ENCODE data around the gene NIPAL1.

GRCh38 chr4:48015678-48016077, 894 bp upstream of the NIPAL1 start:
- TF ChIP-seq POLR2AphosphoS5 (IDR thresholded peaks at IDR 0.05) (no peak), REST (IDR thresholded peaks at IDR 0.05; ENCODE audit: borderline replicate concordance) (no peak), CTCF (IDR thresholded peaks at IDR 0.05; ENCODE audit: poor library complexity, severe bottlenecking) (no peak), SMC3 (conservative IDR thresholded peaks at IDR 0.05; ENCODE audit: poor library complexity) (no peak), EP300 (conservative IDR thresholded peaks at IDR 0.05; ENCODE audit: poor library complexity, severe bottlenecking) (no peak)

All from neural cell (in vitro differentiated cells).